Mesothelial cell of epicardium (in vitro differentiated cells): ENCODE measurements around the gene GAL3ST3. TPM values are rescaled to one million over a fixed set of nuclear protein-coding genes. Genes with fewer than 3 reads are reported as not detected.

Source experiments
- DNase-seq, 2 experiments: peaks; one replicate each; pipeline ENCODE4 v3.0.0; 2021; ENCODE audit warnings: low spot score in 2 of 2; ENCODE audit not compliant: unreplicated experiment in 2 of 2
- H3K27ac Mint-ChIP-seq: 2 replicates; pipeline ENCODE4 v1.8.0; 2021; ENCODE audit warnings: mixed read lengths
- H3K27me3 Mint-ChIP-seq: 2 replicates; pipeline ENCODE4 v1.8.0; 2021; ENCODE audit warnings: low read depth, mixed read lengths
- H3K36me3 Mint-ChIP-seq: 2 replicates; pipeline ENCODE4 v1.8.0; 2021; ENCODE audit warnings: mixed read lengths
- H3K4me1 Mint-ChIP-seq: 2 replicates; pipeline ENCODE4 v1.8.0; 2021; ENCODE audit warnings: mixed read lengths
- H3K4me3 Mint-ChIP-seq: 2 replicates; pipeline ENCODE4 v1.8.0; 2021; ENCODE audit warnings: mild to moderate bottlenecking, moderate library complexity, mixed read lengths
- H3K9me3 Mint-ChIP-seq: 2 replicates; pipeline ENCODE4 v1.8.0; 2021; ENCODE audit warnings: mixed read lengths
- CTCF ChIP-seq: fragments of 200-600 bp; sonication (generic); IDR thresholded peaks from one replicate; pipeline ENCODE4 v1.5.0; 2021; ENCODE audit warnings: antibody characterized with exemption; ENCODE audit not compliant: unreplicated experiment
- total RNA-seq: library from RNA; stranded (reverse); gene quantifications from 3 replicates; pipeline ENCODE4 v1.2.1, GENCODE V29; 2021

GAL3ST3 gene
- total RNA-seq, 1 donor from 2014 or later = 5.7 TPM

DNA sequence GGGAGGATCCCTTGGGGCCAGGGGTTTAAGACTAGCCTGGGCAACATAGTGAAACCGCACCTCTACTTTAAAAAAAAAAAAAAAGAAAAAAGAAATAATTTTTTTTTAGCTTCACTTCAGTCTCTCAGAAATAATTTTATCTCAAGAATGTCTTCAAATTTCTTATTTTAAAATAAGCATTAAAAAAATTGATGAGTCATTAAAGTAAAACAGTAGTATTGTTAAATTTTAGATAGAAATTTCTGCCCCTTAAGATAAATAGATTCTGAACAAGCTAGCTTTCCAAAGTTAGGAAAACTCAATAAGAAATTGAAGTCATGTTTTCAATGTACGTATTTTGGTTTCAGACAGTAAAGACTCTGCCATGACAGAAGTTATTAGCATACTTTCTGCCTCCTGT lies 13.4 kb upstream of the GAL3ST3 start:
- Mint-ChIP-seq H3K4me3 (no peak overlapping the region), H3K27ac (no peak overlapping the region), H3K4me1 (no peaks in the 10 kb centered on the region), H3K9me3 (peaks cover 12% of the 10 kb centered on the region), H3K27me3 (no peaks in the 10 kb centered on the region), H3K36me3 (peaks cover 70% of the 10 kb centered on the region)
- DNase-seq = no peak
- TF ChIP-seq CTCF = no peak

- H3K27me3 Mint-ChIP-seq = no peaks in the 10 kb centered on the region
- H3K36me3 Mint-ChIP-seq = peaks cover 63% of the 10 kb centered on the region
- no peak overlapping the region for H3K4me3 Mint-ChIP-seq
- H3K9me3 Mint-ChIP-seq = peaks cover 12% of the 10 kb centered on the region
- TF ChIP-seq CTCF = no peak
- DNase-seq = no peak
- H3K4me1 Mint-ChIP-seq = no peaks in the 10 kb centered on the region
- H3K27ac Mint-ChIP-seq = no peak overlapping the region
Observed at GRCh38 chr11:66061268-66061667, 12.3 kb upstream of the GAL3ST3 start.

GRCh38 chr11:66059966-66060680 lies 11.2 kb upstream of the GAL3ST3 start:
- peaks cover 60% of the 10 kb centered on the region for H3K36me3 Mint-ChIP-seq
- no peaks in the 10 kb centered on the region for H3K27me3 Mint-ChIP-seq
- H3K4me1 Mint-ChIP-seq = no peaks in the 10 kb centered on the region
- no peak overlapping the region for H3K4me3 Mint-ChIP-seq
- H3K9me3 Mint-ChIP-seq = peaks cover 9% of the 10 kb centered on the region
- no peak for TF ChIP-seq CTCF
- no peak overlapping the region for H3K27ac Mint-ChIP-seq
- no peak for DNase-seq

DNA sequence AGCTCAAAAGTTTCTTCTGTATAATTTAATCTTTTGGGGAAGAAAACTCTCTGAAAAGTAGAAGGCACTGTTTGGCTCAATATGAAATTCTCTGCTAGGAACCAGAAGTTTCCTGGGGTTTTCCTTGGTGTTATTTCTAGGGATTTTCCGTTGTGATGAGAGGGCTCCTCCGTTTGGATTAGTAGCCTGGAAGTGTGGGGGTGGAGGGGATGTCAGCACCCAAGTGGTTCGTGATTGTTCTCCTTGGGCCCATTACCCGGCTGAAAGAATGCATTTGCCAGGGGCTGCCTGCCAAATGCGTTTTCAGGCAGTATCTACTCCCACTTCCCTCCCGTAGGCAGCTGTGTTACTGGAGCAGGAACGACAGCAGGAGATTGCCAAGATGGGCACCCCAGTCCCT lies 7.5 kb upstream of the GAL3ST3 start:
- no peak for DNase-seq
- no peak for TF ChIP-seq CTCF
- Mint-ChIP-seq H3K4me1 (peaks cover 17% of the 10 kb centered on the region), H3K27me3 (no peaks in the 10 kb centered on the region), H3K9me3 (no peaks in the 10 kb centered on the region), H3K36me3 (peaks cover 36% of the 10 kb centered on the region), H3K4me3 (no peak overlapping the region), H3K27ac (no peak overlapping the region)

GRCh38 chr11:66055021-66055420 lies 6.1 kb upstream of the GAL3ST3 start:
- no peaks in the 10 kb centered on the region for H3K27me3 Mint-ChIP-seq
- TF ChIP-seq CTCF = no peak
- peaks cover 26% of the 10 kb centered on the region for H3K36me3 Mint-ChIP-seq
- no peak for DNase-seq
- peaks cover 29% of the 10 kb centered on the region for H3K4me1 Mint-ChIP-seq
- H3K4me3 Mint-ChIP-seq = no peak overlapping the region
- no peaks in the 10 kb centered on the region for H3K9me3 Mint-ChIP-seq
- H3K27ac Mint-ChIP-seq = no peak overlapping the region

- Mint-ChIP-seq H3K4me3 (peak overlapping the region; percentile 99), H3K4me1 (peaks cover 46% of the 10 kb centered on the region), H3K36me3 (peaks cover 13% of the 10 kb centered on the region), H3K27me3 (peaks cover 4% of the 10 kb centered on the region), H3K9me3 (no peaks in the 10 kb centered on the region), H3K27ac (peak overlapping the region; percentile 100)
- DNase-seq = no peak
- TF ChIP-seq CTCF = no peak
Observed at GRCh38 chr11:66052664-66052982, 3.7 kb upstream of the GAL3ST3 start.
